Lung (tissue), 12 donors: Measurements from ENCODE around the gene MAD2L1. TPM values are rescaled to one million over a fixed set of nuclear protein-coding genes. Genes with fewer than 3 reads are reported as not detected.

Source experiments
- ATAC-seq: fragments of 200-7000 bp; cut with Tn5 transposase; one replicate; pipeline ENCODE4 v1.9.1; 2020; ENCODE audit warnings: moderate number of reproducible peaks; ENCODE audit not compliant: insufficient read depth, low FRiP score
- DNase-seq, 3 donors: peaks; one replicate each; pipeline ENCODE4 v3.0.0-alpha.2; 2013 to 2017
- H3K27ac ChIP-seq, 2 donors: one replicate each; pipeline ENCODE4 v1.5.1; 2013; ENCODE audit warnings: mild to moderate bottlenecking in 2 of 2, moderate library complexity in 2 of 2, control low read depth in 1 of 2, inconsistent platforms in 1 of 2, low read depth in 1 of 2, low read length in 1 of 2
- H3K27me3 ChIP-seq, 3 donors: one replicate each; pipeline ENCODE4 v1.5.1; 2013; ENCODE audit warnings: low read length in 2 of 3; ENCODE audit not compliant: control insufficient read depth in 3 of 3, insufficient read depth in 3 of 3
- H3K36me3 ChIP-seq, 4 donors: one replicate each; pipeline ENCODE4 v1.5.1; 2013; ENCODE audit warnings: low read length in 4 of 4, mild to moderate bottlenecking in 1 of 4, moderate library complexity in 1 of 4; ENCODE audit not compliant: control insufficient read depth in 4 of 4, insufficient read depth in 4 of 4
- H3K4me1 ChIP-seq, 5 donors: one replicate each; pipeline ENCODE4 v1.5.1; 2013; ENCODE audit warnings: low read length in 5 of 5, mild to moderate bottlenecking in 2 of 5, moderate library complexity in 1 of 5; ENCODE audit not compliant: control insufficient read depth in 5 of 5, insufficient read depth in 5 of 5
- H3K4me3 ChIP-seq: one replicate; pipeline ENCODE4 v1.5.1; 2013; ENCODE audit warnings: mild to moderate bottlenecking, control low read depth, moderate library complexity
- H3K9ac ChIP-seq, 2 donors: one replicate each; pipeline ENCODE4 v1.5.1; 2013; ENCODE audit warnings: low read length in 2 of 2, control low read depth in 1 of 2; ENCODE audit not compliant: insufficient read depth in 1 of 2
- H3K9me3 ChIP-seq, 4 donors: one replicate each; pipeline ENCODE4 v1.5.1; 2013; ENCODE audit warnings: low read length in 3 of 4, mild to moderate bottlenecking in 1 of 4, moderate library complexity in 1 of 4; ENCODE audit not compliant: control insufficient read depth in 4 of 4, insufficient read depth in 3 of 4
- CTCF ChIP-seq: IDR thresholded peaks from 2 replicates; pipeline ENCODE4 v1.5.1; 2012; ENCODE audit warnings: mild to moderate bottlenecking; ENCODE audit errors: control extremely low read depth, extremely low read depth
- WGBS, 2 donors: extraction: QIAGEN DNeasy Blood & Tissue Kit; methylation state at CpG; one replicate each; pipeline ENCODE4 v1.1.7; 2013; 5-methylcytosine and 5-hydroxymethylcytosine counted together
- polyA plus RNA-seq, 2 donors: library from polyadenylated mRNA; stranded (reverse); fragments of 200-250 nt; gene quantifications; one replicate each; pipeline ENCODE4 v1.2.1, GENCODE V29; 2013
- total RNA-seq, 2 donors: library from RNA; depleted of rRNA in 1 of 2; stranded (reverse); fragments of >200 nt in 1 of 2; gene quantifications; one replicate each; pipeline ENCODE4 v1.2.1, GENCODE V29; 2014 to 2021
- donor health status: control.
- donor health status: control.
- donor health status: Bipolar disorder and iron deficiency.
- donor health status: healthy.
- donor health status: DM: yes; HTN: yes; CAD: no.

MAD2L1 gene
- total and polyA plus RNA-seq, 4 donors = 2.3 to 5.9 (median 2.8) TPM

DNA sequence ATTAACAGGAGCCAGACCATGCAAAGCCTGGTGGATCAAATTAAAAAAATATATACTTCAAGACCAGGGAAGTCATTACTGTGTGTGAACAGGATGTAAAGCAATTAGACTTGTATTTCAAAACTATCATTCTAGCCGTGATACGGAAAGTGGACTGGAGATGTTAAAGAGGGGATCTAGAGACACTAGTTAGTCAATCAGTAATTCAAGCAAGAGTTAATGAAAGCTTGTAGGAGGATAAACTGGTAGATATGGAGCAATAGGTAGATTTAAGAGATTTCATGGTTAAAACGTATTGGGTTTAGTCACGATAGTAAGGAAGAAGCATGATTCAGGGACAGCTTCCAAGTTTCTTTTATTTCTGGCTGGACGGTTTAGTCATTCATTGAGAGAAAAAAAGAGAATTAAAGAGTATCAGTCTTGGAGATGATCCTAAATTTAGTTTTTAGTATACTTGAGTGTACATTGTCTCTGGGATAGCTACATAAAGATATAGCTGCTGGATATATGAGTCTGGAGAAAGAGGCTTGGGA lies 3.9 kb downstream of the MAD2L1 start:
- peak overlapping the region in 1 of 2 donors; percentile 16 for H3K9ac ChIP-seq
- TF ChIP-seq CTCF = no peak
- WGBS, 2 donors = 50 to 70% methylated on average over 5 of the region's 5 CpGs

GRCh38 chr4:120059036-120059435 lies 7.6 kb downstream of the MAD2L1 start:
- Histone ChIP-seq H3K27me3 (no peaks in the 10 kb centered on the region), H3K27ac (no peak overlapping the region), H3K9me3 (no peaks in the 10 kb centered on the region), H3K36me3 (peaks cover 0 to 2% (median 0%) of the 10 kb centered on the region in 4 donors), H3K4me3 (no peak overlapping the region), H3K9ac (no peak overlapping the region), H3K4me1 (peaks cover 0 to 33% (median 0%) of the 10 kb centered on the region in 5 donors)
- TF ChIP-seq CTCF = no peak
- DNase-seq = no peak
- 79 to 85% methylated on average over 1 of the region's 1 CpG for WGBS, 2 donors
- no peak for ATAC-seq

More for the DNA sequence above, 3.9 kb downstream of the MAD2L1 start:
- Histone ChIP-seq H3K4me3 (no peak overlapping the region), H3K36me3 (peaks cover 0 to 2% (median 0%) of the 10 kb centered on the region in 4 donors), H3K4me1 (peaks cover under 1 to 40% (median 4%) of the 10 kb centered on the region in 5 donors), H3K27ac (no peak overlapping the region), H3K27me3 (no peaks in the 10 kb centered on the region), H3K9me3 (no peaks in the 10 kb centered on the region)
- DNase-seq = no peak
- no peak for ATAC-seq

DNA sequence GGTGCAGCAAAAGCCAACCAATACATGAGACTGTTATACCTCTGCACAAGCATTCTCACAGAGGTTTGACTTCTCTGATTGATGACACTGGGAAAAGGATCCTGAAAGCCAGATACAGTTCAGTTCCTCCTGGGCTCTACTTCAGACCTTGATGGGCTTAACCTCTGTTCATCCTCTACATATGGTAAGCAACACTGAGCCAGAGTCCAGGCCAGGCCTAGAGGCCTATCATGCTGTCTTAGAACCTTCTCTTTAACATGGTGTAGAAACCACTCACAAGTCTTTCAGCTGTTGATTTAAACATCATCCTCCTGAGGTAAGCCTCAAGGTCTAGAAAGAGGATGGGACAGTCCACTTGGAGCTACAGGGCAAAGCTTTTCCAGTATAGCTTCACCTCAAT lies 9.2 kb downstream of the MAD2L1 start:
- DNase-seq (no peak), ATAC-seq (no peak)
- no peak for TF ChIP-seq CTCF
- H3K27ac ChIP-seq = no peak overlapping the region
- H3K9ac ChIP-seq = no peak overlapping the region
- peaks cover 0 to 34% (median 0%) of the 10 kb centered on the region in 5 donors for H3K4me1 ChIP-seq
- no peaks in the 10 kb centered on the region for H3K36me3 ChIP-seq
- no peaks in the 10 kb centered on the region for H3K27me3 ChIP-seq
- no peak overlapping the region for H3K4me3 ChIP-seq
- no peaks in the 10 kb centered on the region for H3K9me3 ChIP-seq

- Histone ChIP-seq H3K27me3 (no peaks in the 10 kb centered on the region), H3K9ac (no peak overlapping the region), H3K27ac (no peak overlapping the region), H3K4me3 (no peak overlapping the region), H3K9me3 (no peaks in the 10 kb centered on the region), H3K4me1 (peaks cover 0 to 45% (median 0%) of the 10 kb centered on the region in 5 donors), H3K36me3 (no peaks in the 10 kb centered on the region)
- TF ChIP-seq CTCF = no peak
- DNase-seq = peak in 2 of 3 donors; percentile 71 to 73
- ATAC-seq = no peak
These were observed 10.4 kb downstream of the MAD2L1 start for GRCh38 chr4:120056246-120056645.
